ENCODE measurements around the gene TMPRSS7. TPM values are rescaled to one million over a fixed set of nuclear protein-coding genes. Genes with fewer than 3 reads are reported as not detected.
"Not testable (repeated sequence)": the region's sequence is repeated elsewhere in the genome, so short reads cannot be mapped to it uniquely, and the experiment has no call there.

The TMPRSS7 gene
- total RNA-seq, 6 experiments from 2014 or later = 0.10 TPM; not detected in 5

DNA sequence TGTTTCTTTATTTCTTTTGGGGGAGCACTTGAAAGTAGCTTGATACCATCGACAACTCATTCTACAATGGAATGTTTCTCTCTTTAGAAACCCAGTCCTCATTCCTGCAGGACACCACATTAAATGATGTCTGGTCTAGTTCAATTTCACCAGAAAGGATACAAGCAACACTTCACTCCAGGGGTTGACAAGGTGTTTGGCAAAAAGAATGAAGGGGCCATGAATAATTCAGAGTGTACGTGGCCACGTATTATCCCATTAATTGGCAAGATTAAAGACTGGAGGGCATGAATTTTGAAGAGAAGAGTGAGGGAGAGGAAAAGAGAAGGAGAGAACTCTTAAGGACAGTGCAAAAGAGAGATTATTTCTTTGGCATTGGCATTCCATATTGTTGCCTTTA lies 705 bp downstream of the TMPRSS7 start:
- no peak overlapping the region for H3K27ac Mint-ChIP-seq
- peaks cover 27% of the 10 kb centered on the region for H3K4me1 Mint-ChIP-seq (ENCODE audit: low read depth)
- H3K27me3 Mint-ChIP-seq (ENCODE audit: insufficient read depth) = no peaks in the 10 kb centered on the region; the same call in 1 of the 2 replicates
- DNase-seq = no peak
- H3K36me3 Mint-ChIP-seq (ENCODE audit: low read depth) = peaks cover 5% of the 10 kb centered on the region; the same call in 1 of the 2 replicates
- H3K9me3 Mint-ChIP-seq = peaks cover 5% of the 10 kb centered on the region; the same call in 1 of the 2 replicates
- no peak for TF ChIP-seq CTCF (IDR thresholded peaks at IDR 0.05)
- H3K4me3 Mint-ChIP-seq = no peak overlapping the region

GRCh38 chr3:112037194-112037593 lies 2.7 kb downstream of the TMPRSS7 start:
- not testable (repeated sequence) for H3K27ac Mint-ChIP-seq; H3K9me3 Mint-ChIP-seq; H3K27me3 Mint-ChIP-seq (ENCODE audit: insufficient read depth); DNase-seq; H3K4me3 Mint-ChIP-seq; H3K36me3 Mint-ChIP-seq (ENCODE audit: low read depth)
- peaks cover 16% of the 10 kb centered on the region for H3K4me1 Mint-ChIP-seq (ENCODE audit: low read depth)

- H3K4me1 Mint-ChIP-seq (ENCODE audit: low read depth) = peaks cover 16% of the 10 kb centered on the region
- peaks cover 5% of the 10 kb centered on the region; the same call in 1 of the 2 replicates for H3K9me3 Mint-ChIP-seq
- H3K36me3 Mint-ChIP-seq (ENCODE audit: low read depth) = peaks cover 5% of the 10 kb centered on the region; the same call in 1 of the 2 replicates
- no peaks in the 10 kb centered on the region; the same call in 1 of the 2 replicates for H3K27me3 Mint-ChIP-seq (ENCODE audit: insufficient read depth)
- no peak overlapping the region for H3K27ac Mint-ChIP-seq
- no peak overlapping the region for H3K4me3 Mint-ChIP-seq
- no peak for TF ChIP-seq CTCF (IDR thresholded peaks at IDR 0.05)
- DNase-seq = peak; percentile 6
Observed at GRCh38 chr3:112038863-112039262, 4.3 kb downstream of the TMPRSS7 start.

GRCh38 chr3:112041321-112041720 lies 6.8 kb downstream of the TMPRSS7 start:
- no peak overlapping the region for H3K27ac Mint-ChIP-seq
- TF ChIP-seq CTCF (IDR thresholded peaks at IDR 0.05) = no peak
- no peaks in the 10 kb centered on the region; the same call in 1 of the 2 replicates for H3K27me3 Mint-ChIP-seq (ENCODE audit: insufficient read depth)
- peaks cover 5% of the 10 kb centered on the region; the same call in 1 of the 2 replicates for H3K9me3 Mint-ChIP-seq
- peaks cover 5% of the 10 kb centered on the region; the same call in 1 of the 2 replicates for H3K36me3 Mint-ChIP-seq (ENCODE audit: low read depth)
- no peak for DNase-seq
- peaks cover 16% of the 10 kb centered on the region for H3K4me1 Mint-ChIP-seq (ENCODE audit: low read depth)
- H3K4me3 Mint-ChIP-seq = no peak overlapping the region

DNA sequence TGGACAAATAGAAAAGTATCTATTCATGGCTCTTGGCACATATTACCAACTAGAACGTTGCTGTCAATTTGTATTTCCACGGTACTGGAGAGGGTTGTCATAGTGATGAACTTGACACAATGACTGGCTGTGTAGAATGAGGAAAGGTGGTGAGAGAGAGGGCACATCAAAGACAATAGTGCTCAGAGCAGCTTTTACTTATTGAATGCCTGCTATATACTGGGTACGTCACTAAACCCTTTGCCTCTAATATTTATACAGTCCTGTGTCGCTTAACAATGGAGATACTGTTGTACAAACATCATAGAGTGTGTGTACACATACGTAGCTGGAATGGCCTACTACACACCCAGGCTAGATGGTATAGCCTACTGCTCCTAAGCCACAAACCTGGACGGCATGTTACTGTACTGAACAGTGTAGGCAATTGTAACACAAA lies 8.3 kb downstream of the TMPRSS7 start:
- no peaks in the 10 kb centered on the region; the same call in 1 of the 2 replicates for H3K27me3 Mint-ChIP-seq (ENCODE audit: insufficient read depth)
- no peak for TF ChIP-seq CTCF (IDR thresholded peaks at IDR 0.05)
- no peak overlapping the region for H3K4me3 Mint-ChIP-seq
- no peaks in the 10 kb centered on the region for H3K36me3 Mint-ChIP-seq (ENCODE audit: low read depth)
- DNase-seq = no peak
- H3K9me3 Mint-ChIP-seq = no peaks in the 10 kb centered on the region
- H3K4me1 Mint-ChIP-seq (ENCODE audit: low read depth) = peaks cover 27% of the 10 kb centered on the region
- no peak overlapping the region for H3K27ac Mint-ChIP-seq

DNA sequence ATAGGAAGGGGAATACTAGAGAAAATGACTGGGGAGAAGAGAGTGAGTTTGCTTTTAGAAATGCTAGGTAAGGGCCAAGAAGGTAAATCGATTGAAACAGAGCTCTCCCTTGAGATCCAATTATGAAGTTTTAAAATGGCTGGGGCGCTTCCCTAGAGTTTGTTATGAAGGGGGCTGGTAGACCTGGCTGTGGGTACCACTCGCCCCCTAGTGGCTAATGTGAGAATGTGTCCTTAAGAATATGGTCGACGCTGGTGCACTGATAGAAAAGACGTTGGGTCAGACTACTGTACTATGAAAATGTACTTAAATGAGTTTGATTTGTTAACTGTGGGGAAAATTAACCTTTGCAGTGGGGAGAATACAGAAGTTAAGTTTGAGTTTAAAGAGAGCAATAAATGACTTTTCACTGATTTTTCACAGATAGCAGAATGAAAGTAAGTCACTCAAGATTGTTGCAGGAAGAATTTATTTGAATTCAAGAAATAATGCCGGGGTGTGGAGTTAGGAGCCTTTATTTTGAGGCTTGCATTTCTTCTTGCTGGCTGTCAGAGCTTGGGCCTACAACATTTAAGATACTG lies 9.2 kb downstream of the TMPRSS7 start:
- peak; percentile 98 for TF ChIP-seq CTCF (IDR thresholded peaks at IDR 0.05)
- Mint-ChIP-seq H3K27ac (no peak overlapping the region), H3K9me3 (no peaks in the 10 kb centered on the region), H3K36me3 (ENCODE audit: low read depth) (no peaks in the 10 kb centered on the region), H3K4me3 (no peak overlapping the region), H3K27me3 (ENCODE audit: insufficient read depth) (no peaks in the 10 kb centered on the region; the same call in 1 of the 2 replicates), H3K4me1 (ENCODE audit: low read depth) (peaks cover 24% of the 10 kb centered on the region)
- DNase-seq = peak; percentile 63

Measured in HFFc6 (cell line).